Measurements from ENCODE around the gene DUSP28. TPM values are rescaled to one million over a fixed set of nuclear protein-coding genes. Genes with fewer than 3 reads are reported as not detected.

DUSP28 gene
- total and polyA plus RNA-seq, 2 of the 13 experiments (the other 11 are each of a cell fraction or from before 2014, with no cell fraction given), result 5.2 to 8.6 TPM

- TF ChIP-seq IKZF5 (CRISPR knock-in tag; IDR thresholded peaks at IDR 0.05) (peak; percentile 69; the same call in 1 of the 2 replicates), SRY (CRISPR knock-in tag; IDR thresholded peaks at IDR 0.05) (peak; percentile 75; the same call in 1 of the 2 replicates), ZFX (CRISPR knock-in tag; IDR thresholded peaks at IDR 0.05; ENCODE audit: low read depth) (peak; percentile 97), CENPT (CRISPR knock-in tag; IDR thresholded peaks at IDR 0.05; ENCODE audit: low read depth) (peak; percentile 44; the same call in 1 of the 2 replicates), SMARCE1 (IDR thresholded peaks at IDR 0.05; ENCODE audit: borderline replicate concordance) (no peak), ZNF567 (CRISPR knock-in tag; IDR thresholded peaks at IDR 0.05; ENCODE audit: borderline replicate concordance) (peak; percentile 86; the same call in 1 of the 2 replicates), ZBTB26 (CRISPR knock-in tag; IDR thresholded peaks at IDR 0.05; ENCODE audit: borderline replicate concordance) (peak; percentile 60), RCOR2 (CRISPR knock-in tag; IDR thresholded peaks at IDR 0.05) (no peak), GATAD1 (CRISPR knock-in tag; IDR thresholded peaks at IDR 0.05) (peak; percentile 99), TRAFD1 (CRISPR knock-in tag; IDR thresholded peaks at IDR 0.05; ENCODE audit: borderline replicate concordance) (peak; percentile 60; the same call in 1 of the 2 replicates), YEATS2 (CRISPR knock-in tag; IDR thresholded peaks at IDR 0.05; ENCODE audit: borderline replicate concordance) (peak; percentile 94), ARID4A (CRISPR knock-in tag; IDR thresholded peaks at IDR 0.05; ENCODE audit: borderline replicate concordance) (peak; percentile 92), JDP2 (CRISPR knock-in tag; IDR thresholded peaks at IDR 0.05; ENCODE audit: borderline replicate concordance) (peak; percentile 41; the same call in 1 of the 2 replicates), KAT8 (CRISPR knock-in tag; IDR thresholded peaks at IDR 0.05) (peak; percentile 96), ATF1 (CRISPR knock-in tag; IDR thresholded peaks at IDR 0.05) (peak; percentile 46; the same call in 1 of the 2 replicates), SMYD3 (CRISPR knock-in tag; IDR thresholded peaks at IDR 0.05) (no peak), CHD2 (IDR thresholded peaks at IDR 0.05; ENCODE audit: low read depth, low read length) (peak; percentile 60), NR2F6 (IDR thresholded peaks at IDR 0.05) (no peak), NR2F6 (CRISPR knock-in tag; IDR thresholded peaks at IDR 0.05) (peak; percentile 13; the same call in 1 of the 2 replicates), ZBTB38 (CRISPR knock-in tag; IDR thresholded peaks at IDR 0.05) (no peak; the same call in 1 of the 2 replicates), KDM3A (CRISPR knock-in tag; IDR thresholded peaks at IDR 0.05; ENCODE audit: low read depth) (peak; percentile 74; the same call in 1 of the 2 replicates)
These were observed 26.2 kb downstream of the DUSP28 start, which contains the start of gene CAPN10 (continued) for GRCh38 chr2:240586198-240586918.
